Lung (tissue), 12 donors: Measurements from ENCODE around the gene TMEM147. TPM values are rescaled to one million over a fixed set of nuclear protein-coding genes. Genes with fewer than 3 reads are reported as not detected.

Source experiments
- ATAC-seq: fragments of 200-7000 bp; cut with Tn5 transposase; one replicate; pipeline ENCODE4 v1.9.1; 2020; ENCODE audit warnings: moderate number of reproducible peaks; ENCODE audit not compliant: insufficient read depth, low FRiP score
- DNase-seq, 3 donors: peaks; one replicate each; pipeline ENCODE4 v3.0.0-alpha.2; 2013 to 2017
- H3K27ac ChIP-seq, 2 donors: one replicate each; pipeline ENCODE4 v1.5.1; 2013; ENCODE audit warnings: mild to moderate bottlenecking in 2 of 2, moderate library complexity in 2 of 2, control low read depth in 1 of 2, inconsistent platforms in 1 of 2, low read depth in 1 of 2, low read length in 1 of 2
- H3K27me3 ChIP-seq, 3 donors: one replicate each; pipeline ENCODE4 v1.5.1; 2013; ENCODE audit warnings: low read length in 2 of 3; ENCODE audit not compliant: control insufficient read depth in 3 of 3, insufficient read depth in 3 of 3
- H3K36me3 ChIP-seq, 4 donors: one replicate each; pipeline ENCODE4 v1.5.1; 2013; ENCODE audit warnings: low read length in 4 of 4, mild to moderate bottlenecking in 1 of 4, moderate library complexity in 1 of 4; ENCODE audit not compliant: control insufficient read depth in 4 of 4, insufficient read depth in 4 of 4
- H3K4me1 ChIP-seq, 5 donors: one replicate each; pipeline ENCODE4 v1.5.1; 2013; ENCODE audit warnings: low read length in 5 of 5, mild to moderate bottlenecking in 2 of 5, moderate library complexity in 1 of 5; ENCODE audit not compliant: control insufficient read depth in 5 of 5, insufficient read depth in 5 of 5
- H3K4me3 ChIP-seq: one replicate; pipeline ENCODE4 v1.5.1; 2013; ENCODE audit warnings: mild to moderate bottlenecking, control low read depth, moderate library complexity
- H3K9ac ChIP-seq, 2 donors: one replicate each; pipeline ENCODE4 v1.5.1; 2013; ENCODE audit warnings: low read length in 2 of 2, control low read depth in 1 of 2; ENCODE audit not compliant: insufficient read depth in 1 of 2
- H3K9me3 ChIP-seq, 4 donors: one replicate each; pipeline ENCODE4 v1.5.1; 2013; ENCODE audit warnings: low read length in 3 of 4, mild to moderate bottlenecking in 1 of 4, moderate library complexity in 1 of 4; ENCODE audit not compliant: control insufficient read depth in 4 of 4, insufficient read depth in 3 of 4
- WGBS, 2 donors: extraction: QIAGEN DNeasy Blood & Tissue Kit; methylation state at CpG; one replicate each; pipeline ENCODE4 v1.1.7; 2013; 5-methylcytosine and 5-hydroxymethylcytosine counted together
- polyA plus RNA-seq, 2 donors: library from polyadenylated mRNA; stranded (reverse); fragments of 200-250 nt; gene quantifications; one replicate each; pipeline ENCODE4 v1.2.1, GENCODE V29; 2013
- total RNA-seq, 2 donors: library from RNA; depleted of rRNA in 1 of 2; stranded (reverse); fragments of >200 nt in 1 of 2; gene quantifications; one replicate each; pipeline ENCODE4 v1.2.1, GENCODE V29; 2014 to 2021
- TF ChIP-seq, protein P1 (sequence below): IDR thresholded peaks from 2 replicates; pipeline ENCODE4 v1.5.1; 2012; ENCODE audit warnings: mild to moderate bottlenecking; ENCODE audit errors: control extremely low read depth, extremely low read depth
- donor health status: control.
- donor health status: control.
- donor health status: Bipolar disorder and iron deficiency.
- donor health status: healthy.
- donor health status: DM: yes; HTN: yes; CAD: no.

TMEM147 gene
- total and polyA plus RNA-seq, 4 donors, result 39.0 to 167 (median 124) TPM

DNA sequence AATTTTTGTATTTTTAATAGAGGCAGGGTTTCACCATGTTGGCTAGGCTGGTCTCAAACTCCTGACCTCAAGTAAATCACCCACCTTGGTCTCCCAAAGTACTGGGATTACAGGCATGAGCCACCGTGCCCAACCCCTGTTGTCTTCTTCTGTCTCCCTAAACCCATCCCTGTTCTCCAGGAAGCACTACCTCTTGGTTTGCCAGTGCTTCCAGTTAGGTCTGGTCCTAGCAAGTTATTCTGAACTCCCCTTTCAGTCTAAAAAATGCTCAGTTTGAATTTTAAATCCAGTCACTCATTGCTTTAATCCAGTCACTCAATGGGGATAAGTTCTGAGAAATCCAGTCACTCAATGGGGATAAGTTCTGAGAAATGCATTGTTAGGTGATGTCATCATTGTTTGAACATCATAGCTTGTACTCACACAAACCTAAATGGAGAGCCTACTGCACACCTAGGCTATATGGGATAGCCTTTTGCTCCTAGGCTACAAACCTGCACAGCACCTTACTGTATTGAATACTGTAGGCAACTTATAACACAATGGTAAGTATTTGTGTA, 26.1 kb downstream of the TMEM147 start:
- no peak overlapping the region for H3K4me3 ChIP-seq
- no peaks in the 10 kb centered on the region for H3K4me1 ChIP-seq
- 91 to 100% methylated on average over 1 of the region's 1 CpG for WGBS, 2 donors
- no peaks in the 10 kb centered on the region for H3K36me3 ChIP-seq
- no peak for ATAC-seq
- no peaks in the 10 kb centered on the region for H3K27me3 ChIP-seq
- H3K9ac ChIP-seq, result no peak overlapping the region
- TF ChIP-seq, protein P1, sequence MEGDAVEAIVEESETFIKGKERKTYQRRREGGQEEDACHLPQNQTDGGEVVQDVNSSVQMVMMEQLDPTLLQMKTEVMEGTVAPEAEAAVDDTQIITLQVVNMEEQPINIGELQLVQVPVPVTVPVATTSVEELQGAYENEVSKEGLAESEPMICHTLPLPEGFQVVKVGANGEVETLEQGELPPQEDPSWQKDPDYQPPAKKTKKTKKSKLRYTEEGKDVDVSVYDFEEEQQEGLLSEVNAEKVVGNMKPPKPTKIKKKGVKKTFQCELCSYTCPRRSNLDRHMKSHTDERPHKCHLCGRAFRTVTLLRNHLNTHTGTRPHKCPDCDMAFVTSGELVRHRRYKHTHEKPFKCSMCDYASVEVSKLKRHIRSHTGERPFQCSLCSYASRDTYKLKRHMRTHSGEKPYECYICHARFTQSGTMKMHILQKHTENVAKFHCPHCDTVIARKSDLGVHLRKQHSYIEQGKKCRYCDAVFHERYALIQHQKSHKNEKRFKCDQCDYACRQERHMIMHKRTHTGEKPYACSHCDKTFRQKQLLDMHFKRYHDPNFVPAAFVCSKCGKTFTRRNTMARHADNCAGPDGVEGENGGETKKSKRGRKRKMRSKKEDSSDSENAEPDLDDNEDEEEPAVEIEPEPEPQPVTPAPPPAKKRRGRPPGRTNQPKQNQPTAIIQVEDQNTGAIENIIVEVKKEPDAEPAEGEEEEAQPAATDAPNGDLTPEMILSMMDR, result no peak
- peaks cover 0 to 7% (median 0%) of the 10 kb centered on the region in 4 donors for H3K9me3 ChIP-seq
- H3K27ac ChIP-seq, result no peak overlapping the region
- no peak for DNase-seq

- Histone ChIP-seq H3K4me1 (no peaks in the 10 kb centered on the region), H3K4me3 (no peak overlapping the region), H3K36me3 (no peaks in the 10 kb centered on the region)
Observed at GRCh38 chr19:35577918-35578317, 32.5 kb downstream of the TMEM147 start.

GRCh38 chr19:35578707-35579106, 33.3 kb downstream of the TMEM147 start:
- ATAC-seq (no peak), DNase-seq (no peak)
- H3K27ac ChIP-seq, result no peak overlapping the region
- H3K9me3 ChIP-seq, result peaks cover 0 to 17% (median 3%) of the 10 kb centered on the region in 4 donors
- no peak overlapping the region for H3K4me3 ChIP-seq
- H3K4me1 ChIP-seq, result no peaks in the 10 kb centered on the region
- no peaks in the 10 kb centered on the region for H3K36me3 ChIP-seq
- no peak overlapping the region for H3K9ac ChIP-seq
- TF ChIP-seq, protein P1, result no peak
- peaks cover 0 to 3% (median 0%) of the 10 kb centered on the region in 3 donors for H3K27me3 ChIP-seq
- WGBS, 2 donors, result 72 to 80% methylated on average over 7 of the region's 7 CpGs

More at GRCh38 chr19:35577918-35578317, 32.5 kb downstream of the TMEM147 start:
- 71 to 75% methylated on average over 1 of the region's 1 CpG for WGBS, 2 donors
- no peak for DNase-seq
- Histone ChIP-seq H3K27me3 (peaks cover 0 to under 1% (median 0%) of the 10 kb centered on the region in 3 donors), H3K27ac (no peak overlapping the region), H3K9ac (no peak overlapping the region), H3K9me3 (peaks cover 0 to 17% (median 3%) of the 10 kb centered on the region in 4 donors)
- no peak for ATAC-seq
- TF ChIP-seq, protein P1, result no peak

DNA sequence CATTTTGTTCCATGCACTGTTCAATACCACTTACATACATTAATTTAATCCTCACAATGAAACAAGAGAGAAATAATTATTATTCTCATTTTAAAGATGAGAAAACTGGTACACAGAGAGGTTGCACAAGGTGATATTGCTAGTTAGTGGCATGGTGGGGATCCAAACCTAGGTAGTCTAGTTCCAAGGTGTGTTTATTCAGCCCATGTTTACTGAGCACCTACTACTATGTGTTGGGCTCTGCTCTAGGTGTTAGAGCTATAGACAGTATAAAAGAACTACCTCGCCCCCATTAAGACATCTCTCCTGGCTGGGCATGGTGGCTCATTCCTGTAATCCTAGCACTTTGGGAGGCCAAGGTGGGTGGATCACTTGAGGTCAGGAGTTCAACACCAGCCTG, 37.3 kb downstream of the TMEM147 start:
- no peak overlapping the region for H3K27ac ChIP-seq
- no peak overlapping the region for H3K4me3 ChIP-seq
- H3K4me1 ChIP-seq, result no peaks in the 10 kb centered on the region
- WGBS, 2 donors, result 84 to 95% methylated on average over 1 of the region's 1 CpG
- ATAC-seq (no peak), DNase-seq (no peak)
- H3K9me3 ChIP-seq, result no peaks in the 10 kb centered on the region
- H3K36me3 ChIP-seq, result no peaks in the 10 kb centered on the region
- peaks cover 0 to 4% (median 3%) of the 10 kb centered on the region in 3 donors for H3K27me3 ChIP-seq
- TF ChIP-seq, protein P1, result no peak
- H3K9ac ChIP-seq, result no peak overlapping the region
